Measurements from ENCODE around the gene CFAP298.
A peak's percentile ranks its signal among the peaks of the same experiment; 100 is the strongest.

DNA sequence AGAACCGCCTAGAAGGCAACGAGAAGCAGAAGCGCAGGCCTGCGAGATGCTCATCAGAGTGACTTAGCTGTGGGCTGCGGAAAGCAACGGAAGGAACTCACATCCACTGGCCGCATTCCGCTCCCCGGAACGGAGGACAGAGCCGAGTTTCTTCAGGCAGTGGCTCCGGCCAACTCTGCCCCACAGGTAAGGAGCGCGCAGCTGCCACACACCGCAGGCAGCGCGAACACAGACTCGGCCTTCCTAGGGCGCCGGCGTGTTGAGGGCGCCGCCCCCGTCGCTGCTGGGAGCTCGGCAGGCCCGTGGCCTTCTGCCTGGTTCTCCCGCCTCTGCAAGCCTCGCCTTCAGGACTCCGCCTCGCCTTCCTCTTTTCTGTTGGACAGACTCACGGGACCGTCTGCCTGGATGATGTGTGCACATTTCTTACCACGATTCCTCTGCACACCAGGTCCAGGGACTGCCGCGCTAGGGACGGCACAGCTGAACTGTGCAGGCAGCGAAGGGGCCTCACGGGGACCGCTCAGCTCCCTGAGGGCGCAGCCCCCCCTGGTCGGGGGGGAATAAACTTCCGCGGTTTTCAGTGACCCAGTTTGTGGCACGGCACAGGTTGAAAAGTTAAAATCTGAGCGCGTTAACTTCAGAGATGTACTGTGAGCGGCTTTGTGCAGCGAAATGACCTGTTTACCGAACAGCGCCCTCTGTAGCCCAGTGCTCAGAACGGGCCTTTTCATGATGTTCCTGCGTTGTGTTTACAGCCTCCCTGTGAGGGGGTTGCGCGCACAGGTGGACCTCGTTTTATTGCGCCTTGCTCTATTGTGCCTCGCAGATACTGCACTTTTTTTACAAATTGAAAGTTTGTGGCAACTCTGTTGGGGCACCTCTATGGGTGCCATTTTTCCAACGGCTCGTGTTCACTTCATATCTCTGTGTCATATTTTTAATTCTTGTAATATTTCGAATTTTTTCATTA lies 42.6 kb downstream of the CFAP298 start:
- TF ChIP-seq, protein P1, sequence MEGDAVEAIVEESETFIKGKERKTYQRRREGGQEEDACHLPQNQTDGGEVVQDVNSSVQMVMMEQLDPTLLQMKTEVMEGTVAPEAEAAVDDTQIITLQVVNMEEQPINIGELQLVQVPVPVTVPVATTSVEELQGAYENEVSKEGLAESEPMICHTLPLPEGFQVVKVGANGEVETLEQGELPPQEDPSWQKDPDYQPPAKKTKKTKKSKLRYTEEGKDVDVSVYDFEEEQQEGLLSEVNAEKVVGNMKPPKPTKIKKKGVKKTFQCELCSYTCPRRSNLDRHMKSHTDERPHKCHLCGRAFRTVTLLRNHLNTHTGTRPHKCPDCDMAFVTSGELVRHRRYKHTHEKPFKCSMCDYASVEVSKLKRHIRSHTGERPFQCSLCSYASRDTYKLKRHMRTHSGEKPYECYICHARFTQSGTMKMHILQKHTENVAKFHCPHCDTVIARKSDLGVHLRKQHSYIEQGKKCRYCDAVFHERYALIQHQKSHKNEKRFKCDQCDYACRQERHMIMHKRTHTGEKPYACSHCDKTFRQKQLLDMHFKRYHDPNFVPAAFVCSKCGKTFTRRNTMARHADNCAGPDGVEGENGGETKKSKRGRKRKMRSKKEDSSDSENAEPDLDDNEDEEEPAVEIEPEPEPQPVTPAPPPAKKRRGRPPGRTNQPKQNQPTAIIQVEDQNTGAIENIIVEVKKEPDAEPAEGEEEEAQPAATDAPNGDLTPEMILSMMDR (IDR thresholded peaks at IDR 0.05): peak in 1 of 3 donors; percentile 65
- TF ChIP-seq POLR2A (IDR thresholded peaks at IDR 0.05): no peak

All from lower leg skin (tissue), 3 donors.